ENCODE data around the gene DOK6. TPM values are rescaled to one million over a fixed set of nuclear protein-coding genes. Genes with fewer than 3 reads are reported as not detected.
A peak's percentile ranks its signal among the peaks of the same experiment; 100 is the strongest.

DOK6 gene
- total RNA-seq, 2 experiments from 2014 or later: not detected

DNA sequence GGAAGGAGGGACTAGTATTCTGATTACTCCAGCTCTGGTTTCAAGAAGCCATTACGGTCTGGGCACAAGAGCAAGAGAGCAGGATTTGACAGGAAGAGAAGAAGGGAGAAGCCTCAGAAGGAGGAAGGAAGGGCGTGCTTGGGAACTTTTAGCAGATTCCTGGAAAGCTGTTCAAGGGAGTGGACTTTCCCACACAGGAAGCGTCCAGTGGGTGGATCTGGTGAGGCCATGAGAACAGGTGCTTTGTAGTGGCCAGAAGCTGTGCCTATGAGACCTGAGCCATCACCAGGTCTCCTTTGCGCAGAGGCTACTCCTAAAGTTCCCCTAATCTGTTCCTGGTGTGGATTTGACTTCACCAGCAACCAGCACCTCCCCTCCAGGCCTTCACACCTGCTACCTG lies 484.7 kb downstream of the DOK6 start:
- peaks cover 37% of the 10 kb centered on the region for H3K4me1 Mint-ChIP-seq
- no peak overlapping the region for H3K4me3 Mint-ChIP-seq
- no peak for ATAC-seq (ENCODE audit: low read depth)
- POLR2A ChIA-PET: no interaction called here
- peaks cover 2% of the 10 kb centered on the region for H3K9me3 Mint-ChIP-seq
- DNase-seq: no peak
- peak overlapping the region; percentile 48 for H3K27ac Mint-ChIP-seq
- H3K36me3 Mint-ChIP-seq: peaks cover 38% of the 10 kb centered on the region
- no peaks in the 10 kb centered on the region for H3K27me3 Mint-ChIP-seq

DNA sequence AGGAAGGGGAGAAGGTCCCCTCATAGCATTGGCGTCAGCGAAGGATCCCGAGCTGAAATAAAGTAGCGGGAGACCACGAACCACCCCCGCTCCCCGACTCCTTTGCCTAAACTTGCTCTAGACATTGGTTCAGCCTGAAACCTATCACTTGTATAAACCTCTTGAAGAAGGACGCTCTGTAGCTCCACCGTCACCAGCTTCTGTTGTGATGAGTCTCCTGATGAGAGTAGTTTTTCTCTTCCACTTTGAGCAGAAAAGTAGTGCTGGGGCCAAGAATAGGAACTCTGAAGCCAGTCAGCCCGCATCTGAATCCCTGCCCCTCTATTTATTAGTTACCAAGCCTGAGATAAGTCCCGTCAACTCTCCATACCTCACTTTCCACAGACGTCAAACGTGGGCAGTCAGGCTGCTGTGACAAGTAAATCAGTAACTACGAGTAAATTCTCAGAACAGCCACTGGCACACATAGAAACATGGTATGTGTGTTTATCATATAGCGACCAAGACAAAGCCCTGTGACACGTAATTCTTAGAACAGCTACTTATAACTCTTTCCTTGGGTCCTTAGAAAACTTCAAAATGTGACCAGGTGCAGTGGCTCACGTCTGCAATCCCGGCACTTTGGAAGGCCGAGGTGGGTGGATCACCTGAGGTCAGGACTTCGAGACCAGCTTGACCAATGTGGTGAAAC lies 485.3 kb downstream of the DOK6 start:
- ATAC-seq (ENCODE audit: low read depth) (peak; percentile 51), DNase-seq (no peak)
- Mint-ChIP-seq H3K27ac (peak overlapping the region; percentile 77), H3K4me1 (peaks cover 39% of the 10 kb centered on the region), H3K9me3 (peaks cover 5% of the 10 kb centered on the region), H3K36me3 (peaks cover 41% of the 10 kb centered on the region), H3K27me3 (no peaks in the 10 kb centered on the region), H3K4me3 (peak overlapping the region; percentile 23)
- POLR2A ChIA-PET: no interaction called here

DNA sequence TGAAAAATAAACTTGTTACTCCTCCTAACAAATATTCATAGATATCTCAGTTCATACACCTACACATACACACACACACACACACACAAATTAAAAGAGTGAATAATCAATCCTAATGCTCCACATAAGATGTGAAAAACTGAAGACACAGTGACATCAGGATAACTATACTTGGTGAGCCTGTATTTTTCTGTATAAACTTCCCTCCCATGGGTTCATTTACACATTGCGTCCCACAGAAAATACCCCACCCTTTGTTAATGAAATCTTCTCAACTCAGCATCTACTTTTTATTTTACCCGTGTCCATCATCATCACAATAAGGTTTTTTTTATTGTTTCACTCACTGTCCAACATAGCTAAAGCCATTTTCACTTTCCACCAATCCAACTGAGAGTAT lies 486.6 kb downstream of the DOK6 start:
- POLR2A ChIA-PET: no interaction called here

DNA sequence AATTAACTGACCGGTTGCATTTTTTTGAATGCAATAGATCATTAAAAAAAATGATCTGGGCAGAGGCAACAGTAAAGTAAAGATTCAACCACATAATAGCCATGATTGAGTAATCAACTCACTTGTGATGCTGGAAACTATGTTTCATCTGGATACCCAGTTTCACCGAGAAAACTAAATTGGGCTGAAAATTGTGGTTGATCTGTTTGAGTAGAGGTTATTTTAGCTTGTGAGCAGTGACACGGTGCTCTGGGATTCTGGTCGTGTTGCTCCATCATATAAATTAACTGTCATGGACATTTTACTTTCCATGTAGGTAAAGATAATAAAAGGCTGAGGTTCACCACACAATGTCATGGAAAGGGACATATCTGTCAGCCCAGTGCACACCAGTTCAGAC lies 488.3 kb downstream of the DOK6 start:
- DNase-seq: no peak
- POLR2A ChIA-PET: no interaction called here
- H3K4me1 Mint-ChIP-seq: peaks cover 40% of the 10 kb centered on the region
- peaks cover 58% of the 10 kb centered on the region for H3K36me3 Mint-ChIP-seq
- no peak for ATAC-seq (ENCODE audit: low read depth)
- no peak overlapping the region for H3K4me3 Mint-ChIP-seq
- peak overlapping the region; percentile 8 for H3K27ac Mint-ChIP-seq
- H3K9me3 Mint-ChIP-seq: peaks cover 13% of the 10 kb centered on the region
- no peaks in the 10 kb centered on the region for H3K27me3 Mint-ChIP-seq

More for the DNA sequence above, 486.6 kb downstream of the DOK6 start:
- ATAC-seq (ENCODE audit: low read depth) (no peak), DNase-seq (no peak)
- H3K4me3 Mint-ChIP-seq: peak overlapping the region; percentile 29
- no peaks in the 10 kb centered on the region for H3K27me3 Mint-ChIP-seq
- peaks cover 47% of the 10 kb centered on the region for H3K36me3 Mint-ChIP-seq
- peaks cover 11% of the 10 kb centered on the region for H3K9me3 Mint-ChIP-seq
- H3K27ac Mint-ChIP-seq: no peak overlapping the region
- H3K4me1 Mint-ChIP-seq: peaks cover 41% of the 10 kb centered on the region

DNA sequence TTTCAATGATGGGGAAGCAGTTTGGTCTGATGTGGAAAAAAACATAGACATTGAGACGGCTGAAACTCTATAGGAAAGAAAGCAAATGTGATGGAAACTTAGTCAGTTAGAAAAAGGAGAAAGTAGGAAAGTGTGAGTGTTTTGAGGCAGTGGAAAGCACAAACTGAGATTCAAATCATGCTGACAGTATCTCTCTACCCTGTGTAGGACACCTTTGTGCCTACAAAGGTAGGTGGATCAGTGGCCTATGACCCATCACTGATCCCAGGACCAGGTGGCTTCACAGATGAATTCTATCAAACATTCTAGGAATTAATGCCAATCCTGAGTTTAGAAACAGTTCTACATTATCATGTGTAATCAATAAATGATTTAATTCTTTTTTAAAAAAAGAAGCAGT lies 489.9 kb downstream of the DOK6 start:
- Mint-ChIP-seq H3K4me3 (no peak overlapping the region), H3K9me3 (peaks cover 15% of the 10 kb centered on the region), H3K4me1 (peaks cover 35% of the 10 kb centered on the region)

DNA sequence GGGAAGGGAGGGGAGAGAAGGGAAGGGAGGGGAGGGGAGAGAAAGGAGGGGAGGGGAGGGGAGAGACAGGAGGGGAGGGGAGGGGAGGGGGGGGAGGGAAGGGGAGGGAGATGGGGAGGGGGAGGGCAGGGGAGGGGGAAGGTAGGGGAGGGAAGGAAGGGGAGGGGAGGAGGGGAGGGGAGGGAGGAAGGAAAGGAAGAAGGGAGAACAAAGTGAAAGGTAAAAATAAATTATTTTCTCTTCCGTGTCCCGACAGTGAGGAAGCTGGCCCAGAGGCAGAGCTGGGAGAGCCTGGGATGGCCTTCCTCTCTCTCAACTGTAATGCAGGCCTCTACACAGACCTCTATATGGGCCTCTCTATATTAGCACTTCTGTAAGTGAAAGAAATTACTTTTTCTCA lies 493.8 kb downstream of the DOK6 start:
- H3K27ac Mint-ChIP-seq: peak overlapping the region; percentile 10
- POLR2A ChIA-PET: no interaction called here
- peaks cover 58% of the 10 kb centered on the region for H3K36me3 Mint-ChIP-seq
- H3K4me3 Mint-ChIP-seq: no peak overlapping the region
- no peaks in the 10 kb centered on the region for H3K27me3 Mint-ChIP-seq
- ATAC-seq (ENCODE audit: low read depth) (no peak), DNase-seq (no peak)
- peaks cover 14% of the 10 kb centered on the region for H3K9me3 Mint-ChIP-seq
- H3K4me1 Mint-ChIP-seq: peaks cover 51% of the 10 kb centered on the region

More for the DNA sequence above, 489.9 kb downstream of the DOK6 start:
- no peaks in the 10 kb centered on the region for H3K27me3 Mint-ChIP-seq
- DNase-seq: no peak
- peak overlapping the region; percentile 31 for H3K27ac Mint-ChIP-seq
- POLR2A ChIA-PET: no interaction called here
- H3K36me3 Mint-ChIP-seq: peaks cover 65% of the 10 kb centered on the region
- ATAC-seq (ENCODE audit: low read depth): no peak

DNA sequence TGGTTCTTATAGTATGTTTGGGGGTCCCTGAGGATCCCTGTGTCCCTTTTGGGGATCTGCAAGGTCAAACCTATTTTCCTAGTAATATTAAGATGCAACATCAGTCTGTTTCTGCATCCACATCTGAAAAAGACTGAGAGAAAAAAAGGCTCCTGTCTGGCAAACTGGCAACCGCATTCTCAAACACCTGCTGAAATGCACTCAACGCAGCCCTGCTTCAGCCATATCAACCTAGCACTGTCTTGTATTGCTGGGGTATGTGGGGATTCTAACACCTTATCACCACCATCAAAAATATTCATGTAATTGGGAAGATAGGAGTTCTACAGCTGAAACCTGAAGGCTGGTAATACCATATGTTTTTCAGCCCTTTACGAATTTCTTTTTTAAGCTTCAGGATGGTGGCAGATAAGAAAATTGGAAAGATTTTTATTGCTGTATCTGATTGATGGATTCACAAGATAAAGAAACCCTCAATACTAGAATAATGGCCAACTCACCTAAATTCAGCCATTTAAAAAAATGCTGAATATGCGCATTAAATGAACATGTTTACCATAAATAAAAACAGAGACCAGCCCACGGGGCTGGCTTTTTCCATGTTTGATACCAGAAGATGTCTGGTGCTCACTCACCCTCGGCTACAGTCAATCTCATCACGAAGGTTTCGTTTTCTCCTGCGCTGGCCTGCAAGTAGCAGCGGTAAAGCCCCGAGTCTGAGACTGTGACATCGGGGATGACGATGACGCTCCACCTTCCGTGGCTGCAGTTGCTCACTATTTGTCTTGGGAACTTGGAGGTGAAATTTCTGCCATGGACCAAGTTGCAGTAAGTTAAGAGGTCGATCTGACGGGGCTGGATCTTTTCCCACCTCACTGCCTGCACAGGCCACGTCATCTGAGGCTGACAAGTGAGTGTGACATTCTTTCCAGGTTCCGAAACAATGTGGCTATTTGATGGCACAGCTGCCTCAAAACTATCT lies 494.7 kb downstream of the DOK6 start:
- no peaks in the 10 kb centered on the region for H3K27me3 Mint-ChIP-seq
- peaks cover 54% of the 10 kb centered on the region for H3K4me1 Mint-ChIP-seq
- DNase-seq (no peak), ATAC-seq (ENCODE audit: low read depth) (no peak)
- no peak overlapping the region for H3K4me3 Mint-ChIP-seq
- no peak overlapping the region for H3K27ac Mint-ChIP-seq
- peaks cover 63% of the 10 kb centered on the region for H3K36me3 Mint-ChIP-seq
- POLR2A ChIA-PET: no interaction called here
- H3K9me3 Mint-ChIP-seq: peaks cover 17% of the 10 kb centered on the region

DNA sequence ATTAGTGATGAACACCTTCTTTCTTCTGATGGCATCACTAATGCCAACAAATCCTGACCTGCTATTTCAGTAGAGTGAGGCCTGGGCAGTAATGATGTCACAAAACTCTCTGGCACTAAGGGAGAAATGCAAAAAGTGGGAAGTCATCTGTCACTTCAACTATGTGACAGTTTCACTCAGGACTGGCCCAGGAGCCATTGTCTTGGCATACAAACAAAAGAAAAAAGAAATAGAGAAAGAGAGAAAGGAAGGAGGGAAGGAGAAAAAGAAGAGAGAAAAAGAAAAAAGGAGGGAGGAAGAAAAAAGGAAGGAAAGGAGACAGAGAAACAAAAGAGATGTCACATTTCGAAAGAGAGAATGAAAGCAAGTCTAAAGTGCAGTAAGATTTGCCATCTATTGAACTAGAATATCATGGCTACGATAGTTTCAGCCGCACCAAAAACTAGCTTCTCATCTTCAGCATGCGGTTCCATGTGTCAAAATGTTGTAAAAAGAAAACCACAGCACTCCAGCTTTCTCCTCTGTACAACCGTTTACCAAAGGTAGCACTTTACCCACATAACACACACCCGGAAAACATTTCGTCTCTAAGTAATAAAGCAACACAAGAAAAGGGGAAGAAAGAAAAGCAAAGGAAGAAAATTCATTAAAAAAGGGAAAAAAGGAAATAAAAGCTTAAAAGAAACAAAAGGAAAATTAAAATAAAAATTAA lies 496.9 kb downstream of the DOK6 start:
- DNase-seq (no peak), ATAC-seq (ENCODE audit: low read depth) (peak; percentile 68)
- H3K4me3 Mint-ChIP-seq: peak overlapping the region; percentile 81
- peaks cover 54% of the 10 kb centered on the region for H3K36me3 Mint-ChIP-seq
- H3K27me3 Mint-ChIP-seq: no peaks in the 10 kb centered on the region
- H3K4me1 Mint-ChIP-seq: peaks cover 55% of the 10 kb centered on the region
- POLR2A ChIA-PET: interaction anchor here (0.7 to 2.0 kb wide), 4 partner anchors 38 to 62 kb away, joined by 3 to 25 read pairs (median 4); no protein-coding TSS in a partner anchor
- H3K27ac Mint-ChIP-seq: peak overlapping the region; percentile 95
- H3K9me3 Mint-ChIP-seq: peaks cover 9% of the 10 kb centered on the region

DNA sequence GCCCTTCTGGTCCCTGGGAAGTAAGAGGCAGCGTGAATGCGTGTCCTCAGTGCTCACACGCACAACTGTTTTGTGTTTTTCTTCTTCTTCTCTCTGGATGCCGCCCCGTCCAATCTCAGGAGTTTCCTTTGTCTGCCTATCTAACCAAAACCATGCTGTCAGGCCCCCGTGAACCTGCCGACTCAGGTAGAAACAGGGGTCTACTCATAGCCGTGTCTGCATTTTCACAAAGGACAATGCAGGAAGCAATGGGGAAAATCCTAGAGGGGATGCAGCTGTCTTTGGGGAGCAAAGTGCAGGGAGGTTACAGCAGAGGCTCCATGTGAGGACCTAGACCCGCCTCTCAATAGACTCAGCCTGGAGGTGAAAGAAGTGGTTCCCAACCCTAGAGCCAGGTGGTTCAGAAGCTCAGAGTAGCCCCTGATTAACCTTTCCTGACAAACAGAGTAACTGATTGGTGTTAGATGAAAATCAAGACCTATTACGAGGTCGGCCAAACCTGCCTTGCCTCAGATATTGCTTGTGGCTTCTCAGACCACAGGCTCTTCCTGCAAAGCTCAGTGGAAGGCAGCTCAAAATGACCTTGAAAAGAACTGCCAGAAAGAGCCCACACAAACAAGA lies 497.7 kb downstream of the DOK6 start:
- H3K36me3 Mint-ChIP-seq: peaks cover 54% of the 10 kb centered on the region
- H3K4me3 Mint-ChIP-seq: peak overlapping the region; percentile 81
- POLR2A ChIA-PET: interaction anchor here (0.7 to 2.0 kb wide), 8 partner anchors 10 to 61 kb away, joined by 3 to 25 read pairs (median 4); no protein-coding TSS in a partner anchor

More for the DNA sequence above, 497.7 kb downstream of the DOK6 start:
- ATAC-seq (ENCODE audit: low read depth) (peak; percentile 63), DNase-seq (peak; percentile 44)
- Mint-ChIP-seq H3K9me3 (peaks cover 9% of the 10 kb centered on the region), H3K4me1 (peaks cover 53% of the 10 kb centered on the region), H3K27ac (peak overlapping the region; percentile 95), H3K27me3 (no peaks in the 10 kb centered on the region)
